ENCODE data around the gene DYNC1H1. TPM values are rescaled to one million over a fixed set of nuclear protein-coding genes. Genes with fewer than 3 reads are reported as not detected.

The DYNC1H1 gene
- total RNA-seq, 2 experiments from 2014 or later: 209 to 291 TPM

- BruUV-seq (replicated peaks): TSS peak; percentile 47
Measured at GRCh38 chr14:102033241-102033640, 68.9 kb downstream of the DYNC1H1 start.

GRCh38 chr14:102034301-102034700, 69.9 kb downstream of the DYNC1H1 start:
- no peaks in the 10 kb centered on the region for H3K4me1 ChIP-seq (ENCODE audit: insufficient read depth, low read length, poor library complexity, severe bottlenecking)
- no peaks in the 10 kb centered on the region for H3K9me3 ChIP-seq (ENCODE audit: low read length)
- no peak overlapping the region for H2AFZ ChIP-seq (ENCODE audit: low read length)
- no TSS peak for BruUV-seq (replicated peaks)
- no peak overlapping the region for H3K27ac ChIP-seq (ENCODE audit: low read depth, low read length, poor library complexity, severe bottlenecking)
- DNase-seq (ENCODE audit: low spot score): no peak
- H3K79me2 ChIP-seq (ENCODE audit: insufficient read depth, low read depth, low read length): no peaks in the 10 kb centered on the region
- H3K36me3 ChIP-seq (ENCODE audit: insufficient read depth, low read length): peaks cover 97% of the 10 kb centered on the region
- no peaks in the 10 kb centered on the region for H3K9me2 ChIP-seq (ENCODE audit: insufficient read depth, low read length)
- H4K20me1 ChIP-seq (ENCODE audit: insufficient read depth, low read length): no peaks in the 10 kb centered on the region
- ChIA-PET POLR2A (interaction anchor here (0.8 kb wide), 1 partner anchor 1292 kb away, joined by 3 read pairs; no protein-coding TSS in a partner anchor), CTCF (ENCODE audit: unreplicated experiment) (no interaction called here)
- intact Hi-C loops (cut with micrococcal nuclease; ENCODE audit: unreplicated experiment): no loop called here
- TF ChIP-seq CTCF (conservative IDR thresholded peaks at IDR 0.05; ENCODE audit: low read length) (no peak), EZH2phosphoT487 (IDR thresholded peaks at IDR 0.05; ENCODE audit: borderline replicate concordance, low read depth, low read length) (no peak)
- no peak overlapping the region for H3K4me3 ChIP-seq (ENCODE audit: low read depth, low read length, poor library complexity, severe bottlenecking)
- H3K4me2 ChIP-seq (ENCODE audit: low read length): no peak overlapping the region

More at GRCh38 chr14:102033241-102033640, 68.9 kb downstream of the DYNC1H1 start:
- Histone ChIP-seq H3K9me2 (ENCODE audit: insufficient read depth, low read length) (no peaks in the 10 kb centered on the region), H3K4me3 (ENCODE audit: low read depth, low read length, poor library complexity, severe bottlenecking) (no peak overlapping the region), H3K27ac (ENCODE audit: low read depth, low read length, poor library complexity, severe bottlenecking) (no peak overlapping the region), H3K79me2 (ENCODE audit: insufficient read depth, low read depth, low read length) (no peaks in the 10 kb centered on the region), H4K20me1 (ENCODE audit: insufficient read depth, low read length) (no peaks in the 10 kb centered on the region), H3K36me3 (ENCODE audit: insufficient read depth, low read length) (peaks cover 97% of the 10 kb centered on the region), H2AFZ (ENCODE audit: low read length) (no peak overlapping the region), H3K4me1 (ENCODE audit: insufficient read depth, low read length, poor library complexity, severe bottlenecking) (no peaks in the 10 kb centered on the region), H3K9me3 (ENCODE audit: low read length) (no peaks in the 10 kb centered on the region), H3K4me2 (ENCODE audit: low read length) (no peak overlapping the region)
- TF ChIP-seq EZH2phosphoT487 (IDR thresholded peaks at IDR 0.05; ENCODE audit: borderline replicate concordance, low read depth, low read length) (no peak), CTCF (conservative IDR thresholded peaks at IDR 0.05; ENCODE audit: low read length) (no peak)
- CTCF ChIA-PET (ENCODE audit: unreplicated experiment): no interaction called here
- intact Hi-C loops (cut with micrococcal nuclease; ENCODE audit: unreplicated experiment): no loop called here
- no peak for DNase-seq (ENCODE audit: low spot score)
- POLR2A ChIA-PET: interaction anchor here (0.6 kb wide), 1 partner anchor 247 kb away, joined by 3 read pairs; no protein-coding TSS in a partner anchor

GRCh38 chr14:102035914-102036313, 71.5 kb downstream of the DYNC1H1 start:
- POLR2A ChIA-PET: interaction anchor here (0.5 kb wide), 1 partner anchor 72 kb away, joined by 3 read pairs; no protein-coding TSS in a partner anchor
- TF ChIP-seq CTCF (conservative IDR thresholded peaks at IDR 0.05; ENCODE audit: low read length) (no peak), EZH2phosphoT487 (IDR thresholded peaks at IDR 0.05; ENCODE audit: borderline replicate concordance, low read depth, low read length) (no peak)
- DNase-seq (ENCODE audit: low spot score): no peak
- H3K79me2 ChIP-seq (ENCODE audit: insufficient read depth, low read depth, low read length): no peaks in the 10 kb centered on the region
- BruUV-seq (replicated peaks): no TSS peak
- H4K20me1 ChIP-seq (ENCODE audit: insufficient read depth, low read length): no peaks in the 10 kb centered on the region
- no peak overlapping the region for H3K4me2 ChIP-seq (ENCODE audit: low read length)
- H2AFZ ChIP-seq (ENCODE audit: low read length): no peak overlapping the region
- H3K4me1 ChIP-seq (ENCODE audit: insufficient read depth, low read length, poor library complexity, severe bottlenecking): no peaks in the 10 kb centered on the region
- H3K36me3 ChIP-seq (ENCODE audit: insufficient read depth, low read length): peaks cover 97% of the 10 kb centered on the region
- H3K27ac ChIP-seq (ENCODE audit: low read depth, low read length, poor library complexity, severe bottlenecking): no peak overlapping the region
- H3K9me2 ChIP-seq (ENCODE audit: insufficient read depth, low read length): no peaks in the 10 kb centered on the region
- no peak overlapping the region for H3K4me3 ChIP-seq (ENCODE audit: low read depth, low read length, poor library complexity, severe bottlenecking)
- CTCF ChIA-PET (ENCODE audit: unreplicated experiment): no interaction called here
- intact Hi-C loops (cut with micrococcal nuclease; ENCODE audit: unreplicated experiment): loop anchor here (5.0 kb wide), 1 partner anchor 74 kb away; the partner anchor contains the start of gene DYNC1H1
- no peaks in the 10 kb centered on the region for H3K9me3 ChIP-seq (ENCODE audit: low read length)

Data from OCI-LY7 (cell line).